Measurements from ENCODE around the gene FLRT3.

Gene FLRT3

DNA sequence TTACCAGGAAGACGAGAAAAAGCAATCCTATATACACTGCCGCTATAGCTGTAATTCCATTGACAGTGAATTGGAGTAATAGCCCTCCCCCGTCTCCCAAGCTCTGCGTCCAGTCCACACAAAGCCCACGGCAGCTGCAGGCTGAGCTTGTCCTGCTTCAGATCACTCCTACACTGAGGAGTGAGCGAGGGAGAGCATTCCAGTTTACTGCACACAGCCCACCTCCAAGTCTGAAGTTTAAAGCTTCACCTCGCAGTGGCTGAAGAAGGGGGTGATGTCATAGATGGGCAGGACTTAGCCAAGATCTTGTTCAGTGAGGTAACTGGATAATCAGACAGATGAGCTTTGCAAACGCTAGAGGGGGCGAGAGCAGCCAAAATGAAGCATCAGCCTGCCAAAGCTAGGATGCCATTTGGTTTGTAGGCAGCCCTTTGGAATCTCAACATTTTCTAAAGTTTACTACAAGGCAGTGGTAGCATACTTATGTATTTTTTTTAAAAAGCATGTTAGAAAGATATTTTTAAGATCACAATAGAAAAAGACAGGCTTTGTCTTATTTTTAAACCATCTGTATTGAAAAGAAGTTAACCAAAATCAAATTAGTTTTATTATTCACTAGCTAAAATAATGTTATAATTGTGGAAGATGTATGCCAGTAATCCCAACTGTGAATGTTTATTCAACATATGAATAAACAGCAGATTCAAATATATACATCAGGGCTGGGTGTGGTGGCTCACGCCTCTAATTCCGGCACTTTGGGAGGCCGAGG is at the start of gene FLRT3:
TSS of gene FLRT3 (minus strand) at position 213 of the 772 bp plus-strand sequence. CDS start 10,106 bp downstream, outside the sequence.
- no peak for DNase-seq

DNA sequence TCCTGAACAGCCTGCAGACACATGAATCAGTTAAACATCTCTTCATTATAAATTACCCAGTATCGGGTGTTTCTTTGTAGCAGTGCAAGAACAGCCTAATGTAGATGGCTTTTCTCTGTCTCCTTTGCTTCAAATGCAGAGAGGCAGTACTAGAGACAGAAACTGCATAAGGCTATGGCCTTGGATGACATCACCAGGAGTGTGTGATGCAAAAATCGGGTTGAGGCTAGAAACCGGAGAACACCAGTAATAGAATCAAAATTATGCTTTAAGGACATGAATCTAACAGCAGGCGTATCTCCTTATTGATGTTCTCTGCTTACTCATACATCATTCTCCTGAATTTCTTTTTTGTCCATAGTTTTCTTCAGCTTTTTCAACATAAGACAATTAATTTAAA is 49.3 kb upstream of the FLRT3 start:
- DNase-seq = no peak

DNA sequence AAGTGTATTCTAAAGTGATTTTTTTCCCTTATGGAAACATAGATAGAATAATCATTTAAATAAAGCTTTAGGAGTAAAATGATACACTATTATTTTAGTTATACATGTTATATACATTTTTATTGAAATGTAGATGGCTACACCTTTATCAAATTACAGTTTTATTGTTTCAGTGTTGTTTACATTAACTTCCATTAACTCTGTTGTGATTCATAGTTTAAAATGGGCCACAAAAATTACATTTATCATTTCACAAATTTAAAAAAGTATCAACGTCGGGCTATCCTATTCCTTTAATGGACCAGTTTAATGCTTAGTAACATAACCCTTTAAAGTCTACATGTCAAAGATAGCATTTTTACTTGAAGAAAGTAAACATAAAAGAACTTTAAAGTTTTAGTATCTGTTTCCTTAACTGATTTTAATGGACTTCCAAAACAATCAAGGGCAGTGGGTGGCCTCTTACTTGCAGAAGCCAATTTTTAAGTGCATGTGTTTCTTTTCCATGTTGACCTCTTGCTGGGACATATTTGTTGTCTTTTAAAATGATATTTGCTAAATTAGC is 47.8 kb upstream of the FLRT3 start:
- no peak for DNase-seq

DNA sequence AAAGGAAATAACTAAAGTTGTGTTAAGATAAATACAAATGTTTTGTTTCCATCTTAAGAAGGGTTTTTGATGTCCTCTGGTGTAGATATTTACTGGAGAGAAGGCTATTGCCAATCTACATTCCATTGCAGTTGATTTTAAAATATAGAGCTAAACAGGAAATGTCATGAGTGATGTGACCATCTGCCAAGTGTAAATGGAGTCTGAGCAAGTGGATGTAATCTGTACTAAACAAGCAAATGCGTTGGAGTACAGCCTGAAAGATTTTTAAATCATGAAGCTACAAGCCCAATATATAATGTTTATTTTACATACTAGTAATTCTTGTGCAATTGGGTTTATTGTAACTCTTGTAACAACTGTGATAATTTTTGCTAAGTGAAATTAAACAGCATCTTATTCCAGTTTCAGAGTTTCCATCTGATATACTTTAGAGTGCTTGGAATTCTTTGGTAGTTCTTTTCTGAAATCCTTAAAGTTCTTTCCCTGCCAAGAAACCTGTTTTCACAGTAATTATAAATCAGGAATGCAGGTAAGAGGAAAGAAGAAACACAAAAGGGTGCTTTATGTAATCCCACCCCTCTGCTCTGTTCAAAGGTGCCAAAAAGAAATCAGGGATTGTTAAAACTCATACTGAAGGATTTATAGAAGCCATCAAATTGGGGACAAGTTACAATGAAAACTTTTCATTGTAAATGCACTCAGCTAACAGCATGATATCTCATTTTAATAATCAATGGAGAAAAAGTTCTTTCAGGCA is 47.2 kb upstream of the FLRT3 start:
- DNase-seq = no peak

DNA sequence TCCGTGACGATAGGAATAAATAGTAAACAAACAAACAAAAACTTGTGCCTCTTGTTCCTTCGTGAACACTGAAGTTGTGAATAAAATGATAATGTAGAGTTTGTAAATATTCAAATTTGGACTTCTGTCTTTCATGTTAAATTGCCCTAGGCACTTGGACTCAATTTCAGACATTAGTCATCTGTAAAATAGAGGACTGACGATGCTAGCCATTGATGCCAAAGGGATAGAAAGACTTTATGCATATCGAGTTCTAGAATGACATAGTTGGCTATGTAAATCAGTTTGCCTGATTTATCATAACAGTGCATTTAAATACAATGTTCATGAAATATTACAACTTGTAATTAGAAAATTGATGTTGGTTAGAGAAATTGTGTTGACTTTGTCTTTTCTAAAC is 45.9 kb upstream of the FLRT3 start:
- no peak for DNase-seq

DNA sequence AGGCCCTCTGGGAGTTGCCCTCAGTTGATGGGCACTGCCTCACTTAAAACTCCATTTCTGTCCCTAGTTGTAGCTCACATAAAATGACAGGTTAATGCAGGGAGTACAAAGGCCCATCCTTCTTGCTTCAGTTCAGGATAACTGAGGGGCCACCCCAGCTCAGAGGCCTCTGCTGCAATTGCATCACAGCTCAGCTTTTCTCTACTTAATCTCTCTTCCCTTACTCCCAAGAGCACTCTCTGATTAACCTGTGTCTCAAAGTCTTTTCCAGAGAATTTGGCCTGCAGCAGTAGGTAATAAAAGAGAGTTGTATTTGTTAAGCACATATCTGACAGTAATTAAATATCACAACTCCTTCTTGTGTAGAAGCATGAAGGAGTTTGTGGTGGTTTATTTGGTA is 40.9 kb upstream of the FLRT3 start:
- no peak for DNase-seq

DNA sequence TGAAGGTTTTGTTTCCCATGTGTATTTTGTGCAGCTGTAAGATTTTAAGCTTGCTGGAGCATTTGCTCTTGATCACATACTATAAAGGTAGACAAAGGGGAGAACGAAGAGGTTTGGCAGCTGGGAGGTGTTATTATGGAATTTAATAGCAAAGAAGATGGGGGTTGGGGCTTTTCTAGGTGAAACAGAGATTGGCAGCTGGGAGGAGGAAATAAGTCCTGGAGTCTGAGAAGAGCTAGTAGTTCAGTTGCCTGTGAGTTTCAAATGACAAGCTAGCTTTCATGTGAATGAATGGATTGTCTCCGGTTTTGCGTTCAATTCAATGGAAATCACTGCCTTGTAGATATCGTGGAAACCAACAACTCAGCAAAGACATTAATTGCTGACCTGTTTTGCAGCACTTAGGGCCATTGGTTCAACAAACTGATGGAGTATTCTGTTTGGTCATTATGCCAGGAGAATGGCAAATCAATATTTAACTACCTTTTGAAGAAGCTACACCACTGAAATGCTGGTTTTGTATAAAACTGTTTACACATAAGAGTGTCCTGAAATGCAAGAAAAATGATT is 38.1 kb upstream of the FLRT3 start:
- no peak for DNase-seq

DNA sequence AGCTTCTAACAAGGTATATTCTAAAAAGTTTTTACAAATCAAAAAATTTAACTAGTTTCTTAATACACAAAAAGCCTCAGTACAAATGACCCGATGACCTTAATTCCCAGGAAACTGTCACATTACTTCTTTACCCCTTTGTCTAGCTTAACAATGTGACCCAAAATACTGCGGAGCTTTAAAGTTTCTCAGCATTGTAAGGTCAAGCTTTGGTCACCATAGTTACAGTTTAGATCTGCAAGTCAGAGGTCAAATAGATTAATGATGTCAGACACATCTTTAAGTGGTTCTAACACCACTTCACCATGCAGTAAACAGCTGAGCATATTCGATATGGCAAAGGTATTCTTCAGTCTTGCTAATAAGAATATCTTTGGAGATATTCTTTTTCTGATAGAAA is 36.8 kb upstream of the FLRT3 start:
- no peak for DNase-seq

DNA sequence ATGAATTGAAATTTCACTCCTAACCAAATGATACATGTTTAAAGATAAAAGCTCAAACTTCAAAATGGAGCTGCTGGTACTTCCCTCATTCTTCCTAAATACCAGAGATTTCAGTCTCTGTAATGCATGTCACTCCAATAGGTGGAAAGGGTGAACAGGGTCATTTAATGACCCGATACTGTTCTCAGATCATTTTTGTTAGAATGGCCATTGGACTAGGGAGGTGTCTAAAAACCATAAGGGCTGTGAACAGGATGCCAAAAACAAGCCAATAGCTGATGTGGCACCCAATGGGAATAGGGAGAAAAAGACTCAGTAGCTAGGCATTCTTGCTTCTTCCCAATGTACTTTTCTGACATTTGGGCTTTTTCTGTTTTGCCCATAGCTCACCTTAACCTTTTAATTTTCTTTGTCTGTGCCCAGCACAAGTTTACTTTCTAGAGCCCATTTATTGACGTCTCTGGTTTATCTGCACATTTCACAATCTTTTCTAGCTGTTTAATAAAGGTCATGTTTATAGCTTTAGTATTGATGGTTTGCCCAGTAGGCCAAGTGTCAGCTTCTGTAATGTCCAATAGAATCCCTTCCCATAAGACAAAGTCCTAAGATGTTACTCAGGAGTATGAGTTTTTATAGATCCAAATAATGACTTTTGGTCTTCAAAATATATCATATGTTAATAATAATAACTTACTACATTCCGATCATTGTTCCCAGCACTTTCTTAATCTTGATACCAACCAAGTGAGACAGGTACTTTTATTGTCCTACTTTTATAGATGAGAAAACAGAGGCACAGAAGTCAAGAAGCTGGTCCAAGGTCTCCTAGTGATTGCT is 24.3 kb upstream of the FLRT3 start:
- no peak for DNase-seq

DNA sequence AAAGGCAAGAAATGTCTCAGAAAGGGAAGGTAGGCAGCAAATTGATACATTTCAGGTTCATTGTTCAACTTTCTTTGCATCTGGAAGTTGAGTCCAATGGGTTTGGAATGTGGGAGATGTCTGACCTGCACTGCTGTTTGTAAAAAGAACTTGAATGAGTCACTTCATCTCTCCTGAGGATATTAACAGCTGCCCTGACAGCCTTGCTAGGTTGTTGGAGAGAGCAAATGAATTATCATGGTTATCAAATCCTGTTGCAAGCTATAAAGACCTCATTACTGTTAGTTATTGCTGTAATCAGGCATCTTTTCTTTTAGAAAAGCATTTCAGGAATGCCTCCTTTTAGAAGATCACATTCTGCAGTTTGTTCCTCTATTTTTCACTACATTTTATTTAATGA is 23.0 kb upstream of the FLRT3 start:
- no peak for DNase-seq

DNA sequence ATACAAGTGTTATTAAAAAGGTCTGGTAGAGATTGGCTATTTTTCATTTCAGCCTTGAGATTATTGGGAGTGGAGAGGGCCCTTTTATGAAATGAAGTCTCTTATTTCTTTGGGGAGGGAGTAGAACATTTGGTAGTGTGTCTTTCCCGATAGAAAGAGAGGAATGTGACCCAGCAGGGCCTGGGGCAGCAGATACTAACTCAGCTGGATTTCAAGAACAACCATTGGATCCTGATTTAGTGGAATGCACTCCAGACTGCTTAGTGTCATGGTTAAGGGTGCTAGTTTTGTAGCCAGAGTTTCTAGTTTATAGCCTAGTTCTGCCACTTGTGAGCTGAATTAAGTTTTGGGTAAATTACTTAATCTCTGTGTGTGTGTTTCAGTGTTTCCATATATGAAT is 18.4 kb upstream of the FLRT3 start:
- DNase-seq = no peak

DNA sequence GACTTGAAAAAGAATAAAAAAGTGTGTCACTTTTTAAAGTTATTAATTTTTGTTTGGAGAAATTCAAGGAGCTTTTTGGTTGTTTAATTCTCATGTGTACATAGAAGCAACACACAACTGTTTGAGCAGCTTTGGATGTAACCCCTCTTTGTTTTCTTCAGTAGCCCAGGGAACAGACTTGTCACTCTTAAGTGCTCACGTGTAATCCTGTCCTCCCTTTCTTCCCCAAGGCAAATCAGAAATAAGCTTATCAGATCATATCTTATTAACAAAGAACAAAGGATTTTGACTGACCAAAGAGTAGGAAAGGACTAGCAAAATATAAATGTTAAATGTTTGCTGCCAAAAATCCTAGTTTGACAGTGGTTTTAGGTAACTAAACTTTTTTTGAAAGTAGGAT is 7.3 kb upstream of the FLRT3 start:
- no peak for DNase-seq

DNA sequence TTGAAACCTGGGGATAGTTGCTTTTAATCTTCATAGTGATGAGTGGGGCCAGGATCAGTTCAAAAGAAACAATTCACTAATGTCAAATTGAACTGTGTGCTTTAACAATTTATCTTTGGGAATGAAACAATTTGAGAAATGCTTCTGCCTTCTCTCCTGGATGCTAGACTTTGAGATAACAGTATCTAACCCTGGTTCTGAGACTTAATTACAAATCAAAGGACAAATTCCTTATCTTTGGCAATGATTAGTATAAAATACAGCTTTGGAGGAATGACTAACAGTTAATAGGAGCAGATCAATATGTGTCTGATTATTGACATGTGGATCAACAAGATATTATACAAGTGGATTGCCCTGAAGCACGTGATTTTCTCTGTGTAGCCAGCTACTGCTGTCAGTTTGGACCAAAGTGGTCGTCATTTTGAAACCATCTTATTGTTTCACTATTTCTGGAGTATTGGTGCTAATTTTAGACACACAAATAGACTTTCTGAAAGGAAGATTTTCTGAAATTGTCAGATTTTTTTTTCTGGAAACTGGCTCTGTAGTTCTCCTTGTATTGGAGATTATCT is 6.2 kb upstream of the FLRT3 start:
- no peak for DNase-seq

DNA sequence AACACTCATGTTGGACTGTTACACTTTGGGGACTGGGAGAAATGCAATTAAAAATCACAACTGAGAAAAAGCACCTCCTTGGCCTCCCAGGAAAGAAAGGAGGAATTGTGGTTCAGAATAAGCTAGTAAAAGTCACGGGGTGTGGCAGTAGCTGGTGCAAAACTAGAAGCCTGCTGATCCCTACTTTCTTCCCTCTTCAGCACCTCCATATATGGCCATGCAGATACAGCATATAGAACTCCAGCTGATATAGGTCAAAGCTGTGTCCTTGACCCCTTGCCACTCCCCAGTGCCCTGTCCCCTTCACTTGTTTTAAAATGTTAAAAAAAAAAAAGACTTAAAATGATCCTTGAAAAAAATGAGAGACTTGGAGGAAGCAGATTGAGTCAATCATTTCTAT is 5.5 kb upstream of the FLRT3 start:
- DNase-seq = no peak

DNA sequence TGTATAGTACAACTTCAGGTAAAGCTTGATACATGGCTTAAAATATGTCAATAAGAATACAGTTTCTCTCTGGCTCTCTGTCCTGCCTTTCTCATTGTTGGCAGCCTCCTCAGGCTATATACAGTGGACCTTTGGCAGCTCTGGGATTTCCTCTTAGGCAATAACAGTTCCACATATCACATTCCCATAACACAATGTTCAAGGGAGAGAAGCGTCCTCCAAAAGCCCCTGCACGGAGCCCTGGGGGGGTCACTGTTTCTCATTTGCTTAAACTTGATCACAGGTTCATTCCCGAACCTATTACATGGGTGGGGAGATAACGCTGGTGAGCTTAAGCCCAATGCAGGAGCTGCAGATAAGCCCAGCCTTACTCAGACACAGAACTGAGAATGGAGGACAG is 4.4 kb upstream of the FLRT3 start:
- DNase-seq = no peak

DNA sequence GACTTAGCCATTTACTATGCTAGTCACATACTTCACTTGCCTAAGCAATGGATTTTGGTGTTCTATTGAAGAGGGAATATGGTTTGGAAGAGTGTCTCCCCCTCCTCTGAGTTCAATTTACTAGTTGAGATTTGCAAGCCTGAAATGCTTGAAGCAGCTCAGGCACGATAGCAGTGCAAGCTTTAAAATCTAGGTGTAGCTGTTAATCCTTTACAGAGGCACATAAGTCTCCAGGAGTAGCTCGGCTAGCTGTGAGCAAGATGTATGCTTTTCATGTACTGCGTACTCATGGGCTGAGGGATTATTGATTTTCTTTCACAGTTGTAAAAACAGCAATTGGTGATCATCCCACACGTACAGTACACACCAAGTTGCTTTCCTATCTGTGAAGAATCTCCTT is 726 bp downstream of the FLRT3 start:
- no peak for DNase-seq

DNA sequence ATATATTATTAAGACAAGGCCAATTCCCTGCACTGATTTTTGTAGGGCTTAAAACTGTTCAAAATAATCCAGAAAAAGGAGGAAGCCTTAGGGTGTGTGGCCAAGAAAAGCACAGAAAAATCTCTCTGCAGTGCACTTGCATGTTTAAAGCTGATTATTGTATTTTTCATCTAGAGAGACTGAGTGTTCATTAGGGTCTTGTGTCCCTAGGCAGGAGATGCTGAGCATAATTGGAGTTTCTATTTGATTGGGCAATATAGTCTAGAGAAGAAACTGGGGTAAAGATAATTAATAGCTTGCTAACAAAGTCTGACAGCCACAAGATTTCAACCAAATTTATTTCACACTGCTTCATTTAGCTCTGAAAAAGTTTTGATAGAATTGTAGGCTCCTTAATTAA is 2.4 kb downstream of the FLRT3 start:
- DNase-seq = no peak

DNA sequence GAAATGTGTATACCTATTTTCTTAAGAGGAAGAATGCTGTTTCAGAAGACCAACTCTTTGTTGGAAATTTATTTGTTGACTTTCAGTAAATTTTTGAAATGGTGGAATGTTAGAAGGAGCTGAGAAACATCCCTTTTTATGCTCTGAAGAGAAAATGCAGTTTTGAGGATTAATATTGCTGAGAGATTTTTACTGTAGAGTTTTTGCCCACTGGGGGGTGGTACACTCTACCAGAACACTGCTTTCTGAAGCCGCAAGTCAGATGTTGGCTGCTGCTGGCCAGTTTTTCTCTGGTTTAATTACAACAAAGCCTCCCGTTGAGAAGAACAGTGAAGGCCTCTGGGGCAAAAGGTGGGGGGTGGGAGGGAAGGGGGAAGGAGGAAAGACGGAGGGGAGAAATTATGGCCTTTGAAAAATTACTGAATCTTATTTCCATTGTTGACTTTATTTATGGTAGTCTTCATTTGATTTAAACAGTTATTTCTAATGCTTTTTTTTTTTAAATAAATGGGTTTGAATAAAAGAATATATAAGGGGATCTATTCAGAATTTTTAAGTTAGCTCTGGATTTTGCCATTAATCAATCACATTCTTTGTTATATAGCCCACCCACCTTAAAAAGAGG is 3.0 kb downstream of the FLRT3 start:
- DNase-seq = no peak

DNA sequence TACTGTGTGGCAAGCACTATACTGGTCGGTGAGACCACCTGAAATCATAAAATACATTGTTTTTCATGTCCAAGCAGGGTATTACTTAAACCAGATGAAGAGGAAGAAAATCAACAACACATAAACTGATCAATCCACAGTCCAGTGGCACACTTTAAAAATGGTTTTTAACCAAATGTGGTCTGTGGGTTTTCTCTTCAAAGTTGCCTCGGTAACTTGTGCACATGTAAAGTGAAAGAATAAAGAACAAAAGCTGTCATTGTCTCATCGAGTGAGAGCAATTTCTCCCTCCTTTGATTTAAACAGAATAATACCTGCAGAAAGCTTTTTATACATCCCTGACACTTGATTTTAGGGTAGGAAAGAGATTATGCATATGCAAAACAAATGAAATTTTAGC is 3.7 kb downstream of the FLRT3 start:
- no peak for DNase-seq

DNA sequence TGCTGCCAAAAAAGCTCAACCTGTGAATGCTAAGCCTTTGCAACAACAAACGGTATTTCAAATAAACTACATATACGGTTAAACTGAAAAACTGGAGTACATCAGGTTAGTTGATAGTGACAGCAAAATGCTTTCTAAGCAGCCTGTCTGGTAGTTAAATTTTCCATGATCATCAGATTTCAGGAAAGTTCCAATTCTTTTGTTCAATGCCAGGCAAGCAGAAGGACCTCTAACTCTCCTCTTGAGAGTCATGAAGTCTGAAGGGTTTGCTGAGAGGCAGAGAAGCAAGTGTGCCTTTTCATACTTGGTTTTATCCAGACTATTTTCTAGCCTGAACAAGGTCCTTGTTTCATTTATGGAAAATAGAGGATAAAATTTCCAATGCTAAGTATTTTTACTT is 4.5 kb downstream of the FLRT3 start:
- no peak for DNase-seq

DNA sequence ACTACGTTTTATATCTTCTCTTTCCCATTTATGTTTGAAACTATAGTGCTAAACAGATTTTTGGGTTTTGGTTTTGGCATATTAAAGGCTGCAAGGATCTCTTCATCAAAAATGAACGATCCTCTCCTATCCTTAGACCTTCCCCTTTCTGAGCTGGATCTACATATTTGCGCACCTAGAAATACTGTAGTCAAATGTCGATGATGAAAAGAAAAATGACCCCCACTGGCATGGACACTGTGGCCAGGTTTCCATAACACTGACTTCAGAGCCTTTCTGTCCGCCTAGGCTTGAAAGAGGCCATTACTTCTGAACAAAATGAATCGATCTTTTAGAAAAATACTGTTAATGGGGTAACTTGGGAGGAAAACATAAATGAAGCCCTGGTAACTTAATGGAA is 5.8 kb downstream of the FLRT3 start:
- DNase-seq = no peak

DNA sequence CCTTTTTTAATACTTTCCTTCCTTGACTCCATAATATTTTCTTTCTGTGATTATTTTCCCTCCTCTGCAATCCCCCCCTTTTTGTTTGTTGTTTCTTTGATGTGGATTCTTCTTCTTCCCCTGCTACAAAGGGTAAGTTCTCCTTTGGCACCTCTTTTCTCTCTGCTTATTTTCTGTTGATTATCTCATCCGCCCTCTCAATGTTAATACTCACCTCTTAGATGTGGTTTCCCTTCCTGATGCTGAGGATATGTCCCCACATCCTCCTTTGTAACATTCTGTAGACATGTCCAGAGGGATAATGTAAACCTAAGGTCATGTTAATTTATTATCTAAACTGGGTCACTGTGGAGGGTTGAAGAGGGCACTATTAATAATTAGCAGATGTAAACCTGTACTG is 17.7 kb downstream of the FLRT3 start:
- DNase-seq = no peak
